ENCODE measurements around the gene STK24. TPM values are rescaled to one million over a fixed set of nuclear protein-coding genes. Genes with fewer than 3 reads are reported as not detected.
"Not testable (repeated sequence)": the region's sequence is repeated elsewhere in the genome, so short reads cannot be mapped to it uniquely, and the experiment has no call there.

Gene STK24
- total RNA-seq, 1 donor from 2014 or later, result 62.7 TPM

DNA sequence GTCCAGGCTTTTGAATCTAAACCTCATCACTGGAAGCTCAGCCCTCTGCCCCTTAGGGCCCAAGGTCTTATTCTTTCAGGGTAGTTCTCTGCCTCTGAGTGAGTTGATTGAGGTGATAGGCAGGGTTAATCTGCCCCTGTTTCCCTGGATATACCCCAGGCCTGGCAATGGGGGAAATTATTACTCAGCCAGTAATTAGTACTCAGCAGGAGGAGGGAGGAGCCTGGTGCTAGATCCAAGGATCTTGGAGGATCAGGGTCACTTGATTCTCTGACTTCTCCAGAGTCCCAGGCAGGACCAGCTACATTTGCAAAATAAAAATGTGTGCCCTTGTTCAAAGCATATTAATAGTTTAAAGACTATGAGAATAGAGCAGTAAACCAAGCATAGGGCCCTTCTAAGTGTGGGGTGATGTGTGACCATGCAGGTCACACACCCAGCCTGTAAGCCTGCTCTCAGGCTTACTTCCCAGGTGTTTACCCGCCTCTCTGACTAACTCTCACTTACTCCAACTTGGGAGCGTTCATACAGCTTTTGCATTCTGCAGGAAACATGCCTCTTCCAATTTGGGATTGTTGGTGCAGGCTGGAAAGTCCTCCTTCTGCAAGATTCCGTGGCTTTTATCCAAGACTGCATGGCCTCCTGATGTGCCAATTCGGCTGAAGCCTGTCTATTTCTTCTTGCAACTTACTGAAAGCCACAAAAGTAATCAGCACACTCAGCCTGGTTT lies 7.9 kb upstream of the STK24 start:
- DNase-seq (ENCODE audit: low spot score), result no peak

DNA sequence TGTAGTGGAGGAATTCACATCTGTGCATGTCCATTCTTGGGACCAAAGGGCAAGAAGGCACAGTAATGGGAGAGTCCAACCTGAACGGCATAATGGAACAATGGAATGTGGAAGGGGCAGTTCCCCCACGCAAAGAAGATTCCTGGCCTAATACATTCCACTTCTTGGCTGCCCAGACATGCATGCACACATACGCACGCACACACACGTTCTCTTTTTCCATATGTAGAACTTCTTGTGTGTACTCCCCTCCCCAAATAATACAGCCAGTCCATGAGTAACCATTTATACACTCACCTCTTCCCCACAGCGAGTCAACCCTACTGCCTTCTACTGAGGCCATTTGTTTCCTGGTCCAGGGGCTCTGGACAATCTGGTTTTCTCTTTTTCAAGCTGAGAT lies 6.0 kb upstream of the STK24 start:
- no peak for DNase-seq (ENCODE audit: low spot score)

DNA sequence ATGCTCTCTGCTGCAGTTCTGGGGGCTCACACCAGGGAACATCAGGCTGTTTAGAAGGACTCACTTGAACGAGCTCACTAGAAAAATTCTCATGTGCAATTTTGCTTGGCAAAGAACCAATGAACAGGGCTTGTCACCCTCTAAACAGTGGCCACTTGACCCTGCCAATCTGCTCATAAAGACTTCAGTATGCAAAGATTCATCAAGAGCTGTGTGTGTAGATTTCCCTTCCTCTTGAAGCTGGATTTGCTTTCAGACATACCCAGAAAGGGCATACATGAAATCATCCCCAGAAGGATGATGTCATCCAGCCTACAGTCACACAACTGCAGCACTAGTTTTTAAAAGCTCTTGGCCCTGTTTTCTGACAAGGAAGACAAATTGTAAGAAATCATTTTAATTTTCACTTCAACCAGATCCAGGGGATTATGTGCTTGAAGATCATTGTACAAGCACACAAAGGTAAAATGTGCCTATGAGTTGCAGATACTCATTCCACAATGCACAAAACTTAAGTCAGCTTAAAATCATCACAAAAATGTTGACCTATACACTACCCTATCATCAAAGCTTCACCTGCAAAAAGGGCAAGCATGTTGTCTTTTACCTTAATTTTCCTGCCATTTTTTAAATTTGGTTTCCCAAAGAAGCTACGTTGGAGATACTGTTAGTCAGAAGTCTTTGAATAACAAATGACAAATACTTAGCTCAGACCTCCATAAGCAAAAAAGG lies 5.2 kb upstream of the STK24 start:
- no peak for DNase-seq (ENCODE audit: low spot score)

DNA sequence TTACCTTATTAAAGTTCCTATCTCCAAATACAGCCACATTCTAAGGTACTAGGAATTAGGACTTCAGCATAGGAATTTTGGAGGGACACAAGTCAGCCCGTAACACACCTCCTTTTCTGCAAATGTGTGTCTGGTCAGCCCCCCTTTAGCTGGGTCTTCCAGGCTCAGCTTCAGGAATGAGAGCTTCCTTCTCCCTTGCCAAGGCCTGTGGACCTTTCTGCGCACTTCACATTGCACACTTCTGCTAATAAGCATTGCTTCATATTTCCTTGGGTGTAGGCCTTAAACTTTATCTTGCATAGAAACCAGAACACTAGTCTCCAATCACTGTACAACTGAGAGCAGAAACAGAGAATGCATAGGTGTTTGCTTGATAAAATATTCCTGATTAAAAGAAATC lies 4.5 kb upstream of the STK24 start:
- DNase-seq (ENCODE audit: low spot score), result no peak

DNA sequence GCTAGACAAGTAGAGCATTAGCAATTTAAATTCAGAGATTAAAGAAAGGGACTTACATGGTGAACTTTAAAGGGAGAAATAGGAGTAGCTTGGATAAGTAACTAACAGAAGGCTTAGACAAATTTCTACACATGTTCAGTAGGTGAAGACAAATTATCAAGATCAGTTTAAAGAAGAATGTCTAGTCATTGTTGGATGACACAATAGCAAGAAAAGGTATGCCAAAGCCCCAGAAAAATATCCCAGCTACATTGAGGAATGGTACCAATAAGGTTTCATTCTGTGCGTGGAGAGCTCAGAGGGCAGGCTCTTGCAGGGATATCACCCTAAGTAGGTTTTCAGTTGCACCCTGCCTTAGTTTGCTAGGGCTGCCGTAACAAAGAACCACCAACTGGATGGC lies 3.5 kb upstream of the STK24 start:
- DNase-seq (ENCODE audit: low spot score), result no peak

DNA sequence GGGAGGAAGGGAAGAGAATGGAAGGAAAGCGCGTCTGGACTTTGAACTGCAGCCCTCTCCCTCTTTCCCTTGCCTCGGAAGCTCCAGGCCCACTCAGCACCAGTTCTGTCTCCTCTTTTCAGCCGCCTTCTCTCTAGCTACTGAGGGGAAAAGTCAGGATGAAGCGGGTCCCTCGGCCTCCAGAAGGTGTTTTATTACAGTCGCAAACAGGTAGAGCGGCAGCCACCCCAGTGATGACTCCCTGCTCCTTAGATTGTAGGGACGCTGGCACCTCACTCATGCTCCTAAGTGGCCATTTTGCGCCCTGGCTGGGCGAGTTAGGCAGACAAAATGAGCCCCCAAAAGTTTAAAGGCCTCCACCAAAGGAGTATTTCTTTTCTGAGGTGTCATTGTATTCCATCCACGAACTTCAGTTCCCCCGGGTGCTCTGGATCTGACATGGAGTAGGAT lies 954 bp upstream of the STK24 start:
- no peak for DNase-seq (ENCODE audit: low spot score)

DNA sequence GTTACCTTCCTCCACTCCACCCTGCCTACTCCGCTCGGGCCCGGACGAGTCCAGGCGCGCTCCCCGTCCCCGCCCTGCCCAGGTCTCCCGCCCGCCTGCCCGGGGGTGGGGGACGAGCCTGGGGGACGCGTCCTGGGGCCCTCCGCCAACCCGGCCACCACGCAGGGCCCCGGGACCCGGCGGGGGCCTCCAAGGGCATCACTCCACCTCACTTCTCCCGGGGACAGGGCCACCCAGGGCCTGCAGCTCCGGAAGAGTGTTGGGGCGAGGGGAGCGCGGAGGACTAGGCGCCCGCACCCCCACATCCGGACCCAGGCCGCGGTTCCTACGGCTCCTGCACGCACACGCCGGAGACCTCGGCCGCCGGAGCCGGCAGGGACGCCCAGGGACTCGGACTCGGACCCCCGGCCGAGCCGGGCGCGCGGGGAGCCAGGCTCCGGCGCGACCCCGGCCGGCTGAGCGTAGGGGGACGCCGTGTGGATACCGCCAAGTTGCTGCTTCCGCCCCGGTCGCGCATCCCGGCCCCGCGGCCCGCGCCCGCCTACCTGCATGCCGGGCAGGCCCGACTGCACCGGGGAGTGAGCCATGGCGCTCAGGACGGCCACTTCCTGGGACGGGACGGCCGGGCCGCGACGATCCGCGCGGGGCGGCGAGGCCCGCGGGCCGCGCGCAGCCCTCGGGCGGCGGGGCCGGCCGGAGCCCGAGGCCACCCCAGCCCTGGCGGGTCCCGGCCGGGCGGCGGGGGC lies 534 bp downstream of the STK24 start:
- no peak for DNase-seq (ENCODE audit: low spot score)

DNA sequence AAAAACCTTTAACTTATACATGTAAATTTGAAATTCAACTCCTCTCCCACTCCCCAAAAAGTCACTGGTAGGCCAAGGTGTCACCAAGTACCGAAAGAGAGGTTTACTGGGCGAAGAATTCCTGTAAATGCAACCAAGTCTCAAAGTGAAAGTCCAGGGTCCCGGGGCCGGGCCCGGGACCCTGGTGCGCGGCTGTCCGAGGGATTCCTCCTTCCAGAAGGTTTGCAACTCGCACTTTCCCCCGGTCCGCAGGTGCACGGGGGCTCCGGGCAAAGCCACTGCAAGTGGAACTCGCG lies 1.1 kb downstream of the STK24 start:
- DNase-seq (ENCODE audit: low spot score), result no peak

DNA sequence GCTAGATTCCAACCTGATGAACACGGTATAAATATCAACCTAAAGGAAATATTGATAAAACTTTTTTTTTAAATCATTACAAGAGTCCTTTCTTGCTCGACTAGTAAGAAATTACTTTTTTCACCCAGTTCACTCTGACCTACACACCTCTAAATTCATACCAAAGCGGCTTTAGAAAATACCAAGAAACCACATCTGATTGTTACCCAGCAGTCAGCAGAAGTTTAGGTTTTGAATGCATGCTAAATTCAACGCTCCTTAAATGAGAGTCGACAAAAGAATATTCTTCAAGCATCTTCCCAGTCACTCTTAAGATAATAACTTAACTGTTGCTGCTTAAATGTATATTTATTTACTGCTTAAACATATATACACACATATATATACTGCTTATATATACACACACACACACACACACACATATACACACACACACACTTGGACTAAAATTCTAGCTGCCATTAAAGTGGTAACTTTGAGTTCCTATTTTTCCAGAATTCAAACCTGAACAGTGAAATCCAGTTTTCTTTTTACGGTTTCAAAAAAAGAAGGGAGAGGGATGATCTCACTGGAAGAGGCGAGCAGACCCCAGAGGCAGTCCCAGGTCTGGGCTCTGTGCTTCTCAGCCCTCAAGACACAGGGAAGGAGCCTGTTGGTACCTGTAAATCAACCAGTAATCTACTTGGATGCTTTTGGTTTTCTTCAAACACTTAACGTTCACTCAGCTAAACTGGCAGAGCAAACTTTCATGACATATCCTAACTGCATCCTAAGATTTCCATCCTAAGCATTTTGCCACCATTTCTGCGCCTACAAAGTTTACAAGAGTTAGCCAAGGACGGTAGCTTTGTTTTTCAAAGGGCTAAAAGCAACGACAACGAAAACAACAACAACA lies 1.7 kb downstream of the STK24 start:
- no peak for DNase-seq (ENCODE audit: low spot score)

DNA sequence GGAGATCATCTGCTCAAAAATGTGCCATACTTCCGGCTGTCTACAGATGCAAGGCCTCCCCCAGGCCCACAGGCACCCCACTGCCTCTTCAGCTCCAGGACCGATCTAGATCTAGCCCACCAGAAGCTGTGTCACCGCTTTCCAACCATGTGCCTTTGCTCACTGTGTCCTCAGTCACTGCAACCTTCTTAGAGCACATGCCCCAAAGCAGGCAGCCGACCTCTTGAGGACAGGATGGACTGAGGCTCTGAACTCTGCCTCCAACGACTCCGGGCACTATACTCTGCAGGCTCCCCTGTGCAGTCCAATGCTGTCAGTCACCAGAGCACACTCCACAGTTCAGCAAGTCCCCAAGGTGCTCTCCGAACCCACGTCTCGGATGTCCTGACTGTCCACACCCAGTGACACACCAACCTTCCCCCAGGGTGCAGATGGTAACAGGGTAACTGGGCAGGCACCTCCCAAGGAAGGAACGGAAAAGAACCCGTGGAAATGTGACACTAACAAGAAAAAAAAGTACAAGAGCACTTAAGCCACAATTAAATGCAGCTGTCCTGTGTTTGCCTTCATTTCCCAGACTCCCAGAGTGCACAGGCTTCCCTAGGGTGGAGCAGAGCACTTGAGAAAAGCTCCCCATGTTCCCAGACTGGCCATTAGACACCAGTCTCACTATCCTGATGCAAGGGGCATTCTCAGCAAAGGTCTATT lies 4.8 kb downstream of the STK24 start:
- no peak for DNase-seq (ENCODE audit: low spot score)

DNA sequence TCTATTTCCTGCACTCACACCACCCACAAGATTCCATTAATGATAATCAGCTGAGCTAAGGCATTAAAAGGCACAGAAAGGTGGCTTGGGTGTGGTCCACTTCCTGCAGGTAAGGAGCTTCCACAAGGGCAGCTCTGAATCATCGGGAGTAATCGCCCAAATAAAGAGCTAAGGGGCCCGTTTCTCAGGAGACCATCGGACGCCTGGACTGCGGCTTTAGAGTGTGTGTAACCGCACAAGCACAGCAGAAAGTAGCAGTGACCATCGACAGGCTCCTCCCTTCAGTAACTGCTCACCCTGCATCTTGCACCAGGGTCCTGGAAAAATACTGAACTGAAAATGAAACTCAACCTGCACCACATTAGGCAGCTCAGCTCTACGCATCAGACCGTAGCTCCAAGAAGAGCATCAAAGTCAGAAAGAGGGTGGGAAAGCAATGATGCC lies 6.0 kb downstream of the STK24 start:
- DNase-seq (ENCODE audit: low spot score), result no peak

DNA sequence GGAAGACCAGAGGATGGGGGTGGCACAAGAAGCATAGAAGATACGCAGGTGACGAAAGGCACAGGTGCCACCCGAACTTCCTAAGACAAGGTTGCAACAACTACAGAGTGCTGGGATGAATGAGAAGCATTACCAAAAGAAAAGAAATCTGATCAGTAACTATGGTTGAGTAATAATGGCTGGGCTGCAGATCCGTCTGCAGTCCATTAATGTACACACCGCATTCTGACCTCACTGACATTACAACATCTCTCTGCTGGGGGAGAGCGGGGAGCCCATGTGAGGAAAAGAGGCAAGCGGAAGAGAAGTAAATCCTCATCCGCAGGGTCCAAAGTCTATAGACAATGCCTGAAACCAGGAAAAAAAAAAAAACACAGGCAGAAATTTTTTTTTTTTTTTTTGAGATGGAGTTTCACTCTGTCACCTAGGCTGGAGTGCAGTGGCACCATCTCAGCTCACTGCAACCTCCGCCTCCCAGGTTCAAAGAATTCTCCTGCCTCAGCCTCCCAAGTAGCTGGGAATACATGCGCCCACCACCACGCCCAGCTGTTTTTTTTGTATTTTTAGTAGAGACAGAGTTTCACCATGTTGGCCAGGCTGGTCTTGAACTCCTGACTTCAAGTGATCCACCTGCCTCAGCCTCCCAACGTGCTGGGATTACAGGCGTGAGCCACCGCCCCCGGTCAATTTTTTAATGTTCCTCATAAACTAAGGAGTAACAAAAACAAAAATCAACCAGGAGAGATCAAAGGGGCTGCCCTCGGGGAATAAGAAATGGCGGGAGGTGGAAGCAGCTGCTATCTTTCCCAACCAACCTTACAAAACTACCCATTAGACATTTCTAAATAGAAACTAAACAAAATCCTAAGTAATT lies 7.2 kb downstream of the STK24 start:
- not testable (repeated sequence) for DNase-seq (ENCODE audit: low spot score)

DNA sequence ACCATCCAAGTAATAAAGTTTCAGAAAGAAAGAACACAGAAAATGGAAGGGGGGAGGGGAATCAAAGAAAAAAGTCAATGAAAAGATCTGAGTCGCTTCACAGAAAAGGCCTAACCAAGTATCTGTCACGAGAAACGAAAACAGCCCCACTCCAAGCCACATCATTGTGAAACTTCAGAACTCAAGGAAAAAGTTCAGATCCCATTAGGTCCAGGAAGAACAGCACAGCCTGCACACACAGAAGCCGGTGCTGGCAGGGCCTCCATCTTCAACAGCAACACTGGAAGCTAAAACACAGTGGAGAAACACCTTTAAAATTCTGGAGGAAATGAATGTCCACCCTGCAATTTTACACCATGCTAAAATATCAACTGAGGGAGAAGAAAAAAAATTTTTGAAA lies 8.0 kb downstream of the STK24 start:
- DNase-seq (ENCODE audit: low spot score), result no peak

DNA sequence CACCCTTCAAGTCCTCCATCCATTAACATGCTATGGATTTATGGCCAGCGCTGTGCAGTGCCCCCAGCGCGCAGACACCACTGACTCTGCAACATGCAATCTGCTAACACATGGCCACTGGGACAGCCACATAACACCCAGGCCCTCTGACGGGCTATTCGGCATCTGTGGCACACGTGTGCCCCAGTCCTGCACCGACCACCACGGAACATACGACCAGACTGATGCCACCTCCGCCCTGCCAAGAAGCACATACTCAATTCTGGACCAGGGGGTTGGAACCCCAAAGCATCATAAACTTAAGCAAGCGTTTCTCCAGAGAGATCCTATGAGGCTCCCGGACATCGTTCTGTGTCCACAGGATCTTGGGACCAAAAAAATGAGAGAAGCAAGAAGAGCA lies 9.8 kb downstream of the STK24 start:
- no peak for DNase-seq (ENCODE audit: low spot score)

DNA sequence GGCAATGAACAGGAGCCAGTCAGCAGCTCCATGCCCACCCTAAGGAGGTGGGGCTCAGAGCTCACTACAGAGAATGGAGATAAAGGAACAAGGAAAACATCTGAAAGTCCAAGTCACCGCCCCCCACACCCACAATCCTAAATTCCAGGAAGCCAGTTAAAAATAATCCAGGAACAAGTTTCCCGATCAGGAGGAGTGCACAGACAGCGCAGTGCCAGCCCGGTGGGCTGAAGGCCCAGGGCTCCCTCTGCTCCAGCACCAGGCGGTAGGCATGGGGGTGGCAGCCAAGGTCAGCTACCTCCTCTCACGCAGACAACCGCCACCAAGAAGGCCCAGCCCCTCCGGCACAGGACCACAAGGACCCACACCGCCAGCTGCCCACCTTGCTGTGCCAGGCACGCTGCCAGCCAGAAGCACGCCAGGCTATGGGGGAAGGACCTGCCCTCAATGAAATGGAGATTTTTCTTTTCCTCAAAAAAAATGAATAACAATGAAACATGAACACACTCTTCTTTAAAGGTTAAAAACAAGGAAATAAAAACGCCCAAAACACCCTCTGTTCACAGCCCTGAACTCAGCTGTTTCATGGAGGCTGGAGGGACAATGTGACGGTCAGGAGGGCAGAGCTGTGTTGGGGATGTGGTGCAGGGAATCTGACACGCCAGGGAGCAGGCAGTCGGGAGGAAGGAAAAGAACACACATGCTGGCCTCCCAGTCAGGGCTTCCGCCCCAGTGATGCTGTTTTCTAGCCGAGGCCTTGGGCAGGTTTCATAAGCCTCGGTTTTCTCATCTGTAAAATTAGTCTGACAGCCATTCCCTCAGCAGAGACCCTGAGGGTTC lies 11.0 kb downstream of the STK24 start:
- DNase-seq (ENCODE audit: low spot score), result no peak

DNA sequence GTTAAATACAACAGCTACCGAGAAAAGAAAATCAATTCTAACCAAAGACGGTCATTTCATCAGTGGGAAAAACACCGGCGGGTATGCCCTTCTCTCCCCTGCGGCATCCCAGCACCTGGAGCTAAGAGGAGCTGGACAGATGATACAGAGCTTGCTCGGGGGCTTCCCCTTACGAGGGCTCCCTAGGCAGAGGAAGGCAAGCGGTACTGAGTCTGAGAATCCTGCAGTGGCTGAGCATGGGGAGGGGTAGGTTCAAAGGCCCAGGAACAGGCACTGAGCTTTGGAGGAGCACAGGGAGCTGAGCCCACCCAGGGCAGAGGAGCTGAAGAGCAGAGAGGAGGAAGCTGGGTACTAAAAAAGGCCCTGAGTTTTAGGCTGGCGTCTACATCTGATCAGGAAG lies 12.7 kb downstream of the STK24 start:
- no peak for DNase-seq (ENCODE audit: low spot score)

DNA sequence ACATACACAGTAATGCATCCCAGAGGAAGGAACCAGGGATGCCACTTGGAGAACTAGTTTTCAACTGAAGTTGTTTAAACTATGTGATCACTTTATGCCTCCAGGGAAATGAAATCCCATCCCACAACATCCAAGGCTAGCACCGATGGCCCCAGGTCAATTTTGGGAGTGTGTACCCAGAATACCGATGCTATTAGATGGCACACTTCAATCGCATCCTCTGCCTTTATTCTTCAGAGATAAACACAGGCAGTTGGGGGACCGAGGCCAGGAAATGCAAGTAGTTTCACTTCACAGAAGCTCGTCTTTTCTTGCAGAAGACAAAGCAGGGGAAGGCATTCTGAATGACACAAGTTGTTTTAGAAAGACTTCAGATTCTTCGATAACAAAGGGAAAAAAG lies 13.8 kb downstream of the STK24 start:
- DNase-seq (ENCODE audit: low spot score), result no peak

DNA sequence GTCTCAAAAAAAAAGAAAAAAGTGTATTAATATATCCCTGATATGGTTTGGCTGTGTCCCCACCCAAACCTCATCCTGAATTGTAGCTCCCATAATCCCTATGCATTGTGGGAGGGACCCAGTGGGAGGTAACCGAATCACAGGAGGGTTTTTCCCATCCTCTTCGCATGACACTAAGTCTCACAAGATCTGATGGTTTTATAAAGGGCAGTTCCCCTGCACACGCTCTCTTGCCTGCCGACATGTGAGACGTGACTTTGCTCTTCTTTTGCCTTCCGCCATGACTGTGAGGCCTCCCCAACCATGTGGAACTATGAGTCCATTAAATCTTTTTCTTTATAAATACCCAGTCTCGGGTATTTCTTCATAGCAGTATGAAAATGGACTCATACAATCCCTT lies 17.7 kb downstream of the STK24 start:
- DNase-seq (ENCODE audit: low spot score), result no peak

All from mesenteric fat pad (tissue), 1 donor.